Loucy (cell line): ENCODE measurements around the gene SMAD7.

Source experiments
- H2AFZ ChIP-seq: fragments of 200-600 bp; sonication (generic); 2 replicates; pipeline ENCODE4 v1.6.0; 2016; ENCODE audit warnings: antibody characterized with exemption, mild to moderate bottlenecking, low read length, moderate library complexity
- H3F3A ChIP-seq: fragments of 200-600 bp; 2 replicates; pipeline ENCODE4 v1.6.0; 2016; ENCODE audit warnings: antibody characterized with exemption, low read depth, mild to moderate bottlenecking
- H3K27me3 ChIP-seq: fragments of 200-600 bp; sonication (generic); 2 replicates; pipeline ENCODE4 v1.6.1; 2014; ENCODE audit warnings: low read length, mild to moderate bottlenecking; ENCODE audit not compliant: insufficient read depth, poor library complexity, severe bottlenecking
- H3K36me3 ChIP-seq: fragments of 200-600 bp; sonication (generic); 2 replicates; pipeline ENCODE4 v1.6.1; 2016; ENCODE audit warnings: low read length; ENCODE audit not compliant: insufficient read depth
- H3K4me1 ChIP-seq: fragments of 200-600 bp; sonication (generic); 2 replicates; pipeline ENCODE4 v1.5.1; 2014; ENCODE audit warnings: low read length, mild to moderate bottlenecking; ENCODE audit not compliant: insufficient read depth, poor library complexity, severe bottlenecking
- H3K4me2 ChIP-seq: fragments of 200-600 bp; sonication (generic); 2 replicates; pipeline ENCODE4 v1.6.0; 2014; ENCODE audit warnings: antibody characterized with exemption, low read length, low read depth, mild to moderate bottlenecking; ENCODE audit not compliant: poor library complexity, severe bottlenecking
- H3K4me3 ChIP-seq: fragments of 200-600 bp; sonication (generic); 2 replicates; pipeline ENCODE4 v1.5.1; 2014; ENCODE audit warnings: low read length, mild to moderate bottlenecking, mixed read lengths; ENCODE audit not compliant: poor library complexity, severe bottlenecking
- H3K79me2 ChIP-seq: fragments of 200-600 bp; sonication (generic); 2 replicates; pipeline ENCODE4 v1.6.1; 2014; ENCODE audit warnings: low read length; ENCODE audit not compliant: insufficient read depth
- H3K9ac ChIP-seq: fragments of 200-600 bp; sonication (generic); 2 replicates; pipeline ENCODE4 v1.6.0; 2014; ENCODE audit warnings: mild to moderate bottlenecking, low read depth, low read length, moderate library complexity; ENCODE audit not compliant: poor library complexity, severe bottlenecking
- H3K9me2 ChIP-seq: fragments of 200-600 bp; sonication (generic); replicated peaks from 2 replicates; pipeline ENCODE4 v1.6.1; 2016; ENCODE audit warnings: low read depth, low read length, mixed read lengths
- H3K9me3 ChIP-seq: fragments of 200-600 bp; sonication (generic); 2 replicates; pipeline ENCODE4 v1.6.1; 2014; ENCODE audit warnings: mild to moderate bottlenecking, antibody characterized with exemption, low read length, low read depth; ENCODE audit not compliant: insufficient read depth
- H4K20me1 ChIP-seq: fragments of 200-600 bp; sonication (generic); 2 replicates; pipeline ENCODE4 v1.6.0; 2014; ENCODE audit warnings: antibody characterized with exemption, low read length, mild to moderate bottlenecking; ENCODE audit not compliant: insufficient read depth, poor library complexity, severe bottlenecking
- CTCF ChIP-seq: fragments of 200-600 bp; sonication (generic); conservative IDR thresholded peaks from 2 replicates; pipeline ENCODE4 v1.5.1; 2014; ENCODE audit warnings: mild to moderate bottlenecking, antibody characterized with exemption, low read length
- EZH2phosphoT487 ChIP-seq: fragments of 200-600 bp; IDR thresholded peaks from 2 replicates; pipeline ENCODE4 v1.6.1; 2018; ENCODE audit warnings: antibody characterized with exemption, mild to moderate bottlenecking, moderate library complexity, borderline replicate concordance

SMAD7 gene

GRCh38 chr18:48887905-48888772 is 62.6 kb downstream of the SMAD7 start:
- TF ChIP-seq EZH2phosphoT487 (no peak), CTCF (no peak)
- no peaks in the 10 kb centered on the region for H3F3A ChIP-seq
- no peaks in the 10 kb centered on the region for H3K9me2 ChIP-seq
- H3K9ac ChIP-seq = no peak overlapping the region
- H3K79me2 ChIP-seq = no peaks in the 10 kb centered on the region
- H2AFZ ChIP-seq = no peak overlapping the region
- no peak overlapping the region for H3K4me2 ChIP-seq
- H3K4me1 ChIP-seq = no peaks in the 10 kb centered on the region
- H3K27me3 ChIP-seq = no peaks in the 10 kb centered on the region
- no peak overlapping the region for H3K4me3 ChIP-seq
- H3K36me3 ChIP-seq = no peaks in the 10 kb centered on the region
- H4K20me1 ChIP-seq = no peaks in the 10 kb centered on the region
- H3K9me3 ChIP-seq = no peaks in the 10 kb centered on the region

- Histone ChIP-seq H3K27me3 (no peaks in the 10 kb centered on the region), H3K4me3 (no peak overlapping the region)
- TF ChIP-seq EZH2phosphoT487 = no peak
- no peak for TF ChIP-seq CTCF
Measured at GRCh38 chr18:48887294-48887904, 63.4 kb downstream of the SMAD7 start.

GRCh38 chr18:48886520-48887293 is 64.1 kb downstream of the SMAD7 start:
- H3K4me1 ChIP-seq = no peaks in the 10 kb centered on the region
- H3K9me3 ChIP-seq = no peaks in the 10 kb centered on the region
- no peaks in the 10 kb centered on the region for H3F3A ChIP-seq
- H3K79me2 ChIP-seq = no peaks in the 10 kb centered on the region
- H4K20me1 ChIP-seq = no peaks in the 10 kb centered on the region
- no peaks in the 10 kb centered on the region for H3K36me3 ChIP-seq
- H3K27me3 ChIP-seq = no peaks in the 10 kb centered on the region
- H3K9ac ChIP-seq = no peak overlapping the region
- H3K9me2 ChIP-seq = no peaks in the 10 kb centered on the region
- TF ChIP-seq CTCF (no peak), EZH2phosphoT487 (no peak)
- no peak overlapping the region for H2AFZ ChIP-seq
- H3K4me3 ChIP-seq = no peak overlapping the region
- no peak overlapping the region for H3K4me2 ChIP-seq

More at GRCh38 chr18:48887294-48887904, 63.4 kb downstream of the SMAD7 start:
- Histone ChIP-seq H4K20me1 (no peaks in the 10 kb centered on the region), H3K9me2 (no peaks in the 10 kb centered on the region), H3K9ac (no peak overlapping the region), H2AFZ (no peak overlapping the region), H3K4me1 (no peaks in the 10 kb centered on the region), H3K9me3 (no peaks in the 10 kb centered on the region), H3K4me2 (no peak overlapping the region), H3K79me2 (no peaks in the 10 kb centered on the region), H3F3A (no peaks in the 10 kb centered on the region), H3K36me3 (no peaks in the 10 kb centered on the region)
